K562 (cell line): ENCODE data around the gene RNF151. TPM values are rescaled to one million over a fixed set of nuclear protein-coding genes. Genes with fewer than 3 reads are reported as not detected.

Source experiments
- ATF1 ChIP-seq, 2 experiments: fragments of 450-650 bp in 1 of 2; IDR thresholded peaks; 2 replicates each; pipeline ENCODE4 v1.6.1; 2016; ENCODE audit warnings: missing compliant biosample characterization in 1 of 2, missing genetic modification characterization in 1 of 2
- DPF2 ChIP-seq: fragments of 450-650 bp; IDR thresholded peaks from 2 replicates; pipeline ENCODE4 v1.6.1; 2016
- FIP1L1 ChIP-seq: fragments of 200-400 bp; formaldehyde crosslinking; IDR thresholded peaks from 2 replicates; pipeline ENCODE4 v1.6.1; 2018; ENCODE audit warnings: mild to moderate bottlenecking, low read depth, low read length; ENCODE audit not compliant: poor library complexity, severe bottlenecking
- MTA2 ChIP-seq: fragments of 450-650 bp; IDR thresholded peaks from 2 replicates; pipeline ENCODE4 v1.6.1; 2016; ENCODE audit warnings: low read depth
- NONO ChIP-seq, 2 experiments: fragments of 200-400 bp in 1 of 2; fragments of 450-650 bp in 1 of 2; formaldehyde crosslinking in 1 of 2; IDR thresholded peaks; 2 replicates each; pipeline ENCODE4 v1.6.1; 2017; ENCODE audit warnings: low read depth in 2 of 2, mild to moderate bottlenecking in 2 of 2, moderate library complexity in 2 of 2, low read length in 1 of 2
- PHF21A ChIP-seq: fragments of 450-650 bp; IDR thresholded peaks from 2 replicates; pipeline ENCODE4 v1.6.1; 2017; ENCODE audit warnings: low read depth, borderline replicate concordance
- POLR3A ChIP-seq: IDR thresholded peaks from 2 replicates; pipeline ENCODE4 v1.6.1; 2011; ENCODE audit warnings: borderline replicate concordance, mild to moderate bottlenecking, moderate library complexity; ENCODE audit not compliant: insufficient read length, insufficient read depth; ENCODE audit errors: extremely low read depth
- PTRF ChIP-seq: fragments of 450-650 bp; IDR thresholded peaks from 2 replicates; pipeline ENCODE4 v1.6.1; 2016; ENCODE audit warnings: mild to moderate bottlenecking, missing genetic modification characterization, missing compliant biosample characterization
- RNF2 ChIP-seq: sonication (generic); IDR thresholded peaks from 2 replicates; pipeline ENCODE4 v1.6.1; 2016
- U2AF2 ChIP-seq: fragments of 200-400 bp; formaldehyde crosslinking; optimal IDR thresholded peaks from 2 replicates; pipeline ENCODE3; 2017; ENCODE audit warnings: low read depth, mild to moderate bottlenecking, low read length
- ZKSCAN8 ChIP-seq: fragments of 200-800 bp; sonication (Bioruptor generic); IDR thresholded peaks from 2 replicates; pipeline ENCODE4 v1.6.1; 2016; ENCODE audit warnings: missing genetic modification characterization, missing compliant biosample characterization
- ZNF41 ChIP-seq: fragments of 250-450 bp; sonication (Bioruptor Pico); conservative IDR thresholded peaks from 2 replicates; pipeline ENCODE4 v1.4.0; 2020; ENCODE audit warnings: mild to moderate bottlenecking
- polyA plus RNA-seq, 8 experiments: library from polyadenylated mRNA; depleted of rRNA in 4 of 8; stranded (reverse) in 5 of 8; unstranded in 3 of 8; fragments of >200 nt; fragmentation: Nextera tagmentation in 2 of 8; fragmentation: Illumina TruSeq in 1 of 8; extraction: Ambion mirVana in 2 of 8; extraction: Trizol in 1 of 8; gene quantifications; 2 replicates each; pipeline versions ENCODE4 v1.2.1 to v1.2.3, GENCODE V29; 2011 to 2014; ENCODE audit warnings: inconsistent platforms in 1 of 8, missing spikeins in 1 of 8
- total RNA-seq, 7 experiments: library from RNA; depleted of rRNA in 6 of 7; stranded (reverse); fragments of >200 nt in 6 of 7; fragmentation: Illumina TruSeq in 2 of 7; extraction: Trizol in 2 of 7; gene quantifications; 2 replicates each; pipeline versions ENCODE4 v1.2.1 to v1.2.3, GENCODE V29; 2011 to 2021; ENCODE audit warnings: low replicate concordance in 1 of 7
- TF ChIP-seq, protein P1 (sequence below): sonication (generic); formaldehyde crosslinking; IDR thresholded peaks from 2 replicates; pipeline ENCODE4 v1.8.1; 2023; ENCODE audit warnings: mild to moderate bottlenecking, missing genetic modification reagents
- TF ChIP-seq, protein P2 (sequence below): fragments of 250-450 bp; sonication (Bioruptor Pico); IDR thresholded peaks from 2 replicates; pipeline ENCODE4 v1.8.0; 2021; ENCODE audit warnings: moderate library complexity, mild to moderate bottlenecking, inconsistent platforms
- TF ChIP-seq, protein P3 (sequence below): fragments of 250-450 bp; sonication (Bioruptor Pico); IDR thresholded peaks from 2 replicates; pipeline ENCODE4 v1.9.0; 2021; ENCODE audit warnings: mild to moderate bottlenecking

Gene RNF151
- total and polyA plus RNA-seq, 9 of the 15 experiments (the other 6 are each of a cell fraction or from before 2014, with no cell fraction given): not detected

DNA sequence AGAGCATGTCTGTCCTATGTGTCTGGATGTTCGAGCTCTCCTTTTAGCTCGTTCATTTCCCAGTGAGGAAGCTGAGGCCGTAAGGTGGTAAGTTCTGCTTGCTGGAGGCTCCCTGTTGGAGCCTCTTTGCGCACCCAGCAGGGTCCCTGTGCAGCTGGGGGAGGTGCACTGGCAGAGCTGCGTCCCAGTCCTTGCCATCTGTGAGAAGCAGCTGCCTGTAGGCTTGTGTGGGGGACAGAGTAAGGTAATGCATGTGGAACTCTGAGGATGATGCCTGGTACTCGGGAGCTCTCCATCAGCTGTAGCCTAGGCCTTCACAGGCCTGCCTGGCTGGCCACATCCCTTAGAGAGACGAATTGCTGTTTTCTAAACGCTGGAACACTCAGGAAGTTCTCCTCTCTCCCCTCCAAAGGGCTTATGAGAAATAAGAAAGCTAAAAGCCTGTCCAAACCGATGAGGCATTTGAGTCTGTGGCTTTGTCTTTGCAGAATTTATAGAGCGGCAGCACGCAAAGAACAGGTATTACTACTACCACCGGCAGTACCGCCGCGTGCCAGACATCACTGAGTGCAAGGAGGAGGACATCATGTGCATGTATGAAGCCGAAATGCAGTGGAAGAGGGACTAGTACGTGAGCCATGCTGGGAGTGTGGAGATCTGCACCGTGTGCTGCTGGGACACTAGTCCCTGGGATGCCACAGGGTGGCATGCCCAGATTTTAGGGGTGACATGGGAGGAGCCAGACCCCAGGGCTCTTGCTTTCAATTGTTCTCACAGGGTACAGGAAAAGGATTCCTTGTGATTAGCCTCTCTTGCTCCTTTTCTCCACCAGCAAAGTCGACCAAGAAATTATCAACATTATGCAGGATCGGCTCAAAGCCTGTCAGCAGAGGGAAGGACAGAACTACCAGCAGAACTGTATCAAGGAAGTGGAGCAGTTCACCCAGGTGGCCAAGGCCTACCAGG, 5.7 kb upstream of the RNF151 start (continued):
- TF ChIP-seq, protein P1, sequence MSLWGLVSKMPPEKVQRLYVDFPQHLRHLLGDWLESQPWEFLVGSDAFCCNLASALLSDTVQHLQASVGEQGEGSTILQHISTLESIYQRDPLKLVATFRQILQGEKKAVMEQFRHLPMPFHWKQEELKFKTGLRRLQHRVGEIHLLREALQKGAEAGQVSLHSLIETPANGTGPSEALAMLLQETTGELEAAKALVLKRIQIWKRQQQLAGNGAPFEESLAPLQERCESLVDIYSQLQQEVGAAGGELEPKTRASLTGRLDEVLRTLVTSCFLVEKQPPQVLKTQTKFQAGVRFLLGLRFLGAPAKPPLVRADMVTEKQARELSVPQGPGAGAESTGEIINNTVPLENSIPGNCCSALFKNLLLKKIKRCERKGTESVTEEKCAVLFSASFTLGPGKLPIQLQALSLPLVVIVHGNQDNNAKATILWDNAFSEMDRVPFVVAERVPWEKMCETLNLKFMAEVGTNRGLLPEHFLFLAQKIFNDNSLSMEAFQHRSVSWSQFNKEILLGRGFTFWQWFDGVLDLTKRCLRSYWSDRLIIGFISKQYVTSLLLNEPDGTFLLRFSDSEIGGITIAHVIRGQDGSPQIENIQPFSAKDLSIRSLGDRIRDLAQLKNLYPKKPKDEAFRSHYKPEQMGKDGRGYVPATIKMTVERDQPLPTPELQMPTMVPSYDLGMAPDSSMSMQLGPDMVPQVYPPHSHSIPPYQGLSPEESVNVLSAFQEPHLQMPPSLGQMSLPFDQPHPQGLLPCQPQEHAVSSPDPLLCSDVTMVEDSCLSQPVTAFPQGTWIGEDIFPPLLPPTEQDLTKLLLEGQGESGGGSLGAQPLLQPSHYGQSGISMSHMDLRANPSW: no peak
- TF ChIP-seq, protein P2, sequence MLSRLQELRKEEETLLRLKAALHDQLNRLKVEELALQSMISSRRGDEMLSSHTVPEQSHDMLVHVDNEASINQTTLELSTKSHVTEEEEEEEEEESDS: no peak
- TF ChIP-seq DPF2: no peak
- no peak for TF ChIP-seq ATF1 (CRISPR knock-in tag; IDR thresholded peaks at IDR 0.05)
- TF ChIP-seq ATF1 (tag; IDR thresholded peaks at IDR 0.05): 0 out of 2 replicates have a peak, but pooled peaks have one; percentile 21
- TF ChIP-seq ZNF41 (CRISPR knock-in tag): no peak
- no peak for TF ChIP-seq ZKSCAN8 (CRISPR knock-in tag)
- TF ChIP-seq NONO (IDR thresholded peaks at IDR 0.05; ENCODE audit: low read depth in 2 of 2, low read length in 1 of 2): no peak
- TF ChIP-seq FIP1L1: no peak
- TF ChIP-seq POLR3A: no peak
- no peak for TF ChIP-seq MTA2
- no peak for TF ChIP-seq U2AF2
- TF ChIP-seq, protein P3, sequence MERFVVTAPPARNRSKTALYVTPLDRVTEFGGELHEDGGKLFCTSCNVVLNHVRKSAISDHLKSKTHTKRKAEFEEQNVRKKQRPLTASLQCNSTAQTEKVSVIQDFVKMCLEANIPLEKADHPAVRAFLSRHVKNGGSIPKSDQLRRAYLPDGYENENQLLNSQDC (CRISPR knock-in tag): no peak
- TF ChIP-seq RNF2: no peak
- 0 out of 2 replicates have a peak, but pooled peaks have one; percentile 40 for TF ChIP-seq PHF21A
- TF ChIP-seq PTRF: no peak
